ENCODE data around the gene CWC27.

CWC27 gene

DNA sequence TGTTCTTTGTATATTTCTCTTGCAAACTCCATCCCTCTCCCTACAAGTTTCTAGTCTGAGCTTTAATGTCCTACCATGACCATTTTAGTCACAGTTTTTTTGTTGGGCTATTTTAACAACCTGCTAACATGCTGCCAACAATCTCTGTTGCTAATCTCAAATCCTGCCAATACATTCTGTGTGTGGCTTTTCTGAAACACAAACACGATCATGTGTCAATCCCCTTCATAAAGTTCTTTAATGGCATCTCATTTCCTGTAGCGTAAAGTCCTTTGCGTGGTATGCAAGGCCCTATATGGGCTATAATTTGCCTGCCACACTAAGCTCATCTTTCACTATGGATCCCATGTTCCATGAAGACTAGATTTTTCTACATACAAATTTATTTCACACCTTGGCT, 180.6 kb downstream of the CWC27 start:
- Histone ChIP-seq H3K4me1 (ENCODE audit: control insufficient read depth in 5 of 5, insufficient read depth in 5 of 5, low read length in 5 of 5) (peaks cover 0 to 5% (median 0%) of the 10 kb centered on the region in 5 donors), H3K9me3 (ENCODE audit: control insufficient read depth in 5 of 5, low read length in 5 of 5) (peaks cover 0 to 3% (median 0%) of the 10 kb centered on the region in 5 donors), H3K36me3 (ENCODE audit: control insufficient read depth in 5 of 5, insufficient read depth in 5 of 5, low read length in 5 of 5) (no peaks in the 10 kb centered on the region), H3K27me3 (ENCODE audit: control insufficient read depth in 5 of 5, insufficient read depth in 4 of 5, low read length in 5 of 5) (no peaks in the 10 kb centered on the region), H3K9ac (ENCODE audit: low read length in 5 of 5) (no peak overlapping the region), H3K27ac (ENCODE audit: low read depth, low read length) (no peak overlapping the region), H3K4me3 (ENCODE audit: low read depth in 1 of 5, low read length in 5 of 5) (no peak overlapping the region)

DNA sequence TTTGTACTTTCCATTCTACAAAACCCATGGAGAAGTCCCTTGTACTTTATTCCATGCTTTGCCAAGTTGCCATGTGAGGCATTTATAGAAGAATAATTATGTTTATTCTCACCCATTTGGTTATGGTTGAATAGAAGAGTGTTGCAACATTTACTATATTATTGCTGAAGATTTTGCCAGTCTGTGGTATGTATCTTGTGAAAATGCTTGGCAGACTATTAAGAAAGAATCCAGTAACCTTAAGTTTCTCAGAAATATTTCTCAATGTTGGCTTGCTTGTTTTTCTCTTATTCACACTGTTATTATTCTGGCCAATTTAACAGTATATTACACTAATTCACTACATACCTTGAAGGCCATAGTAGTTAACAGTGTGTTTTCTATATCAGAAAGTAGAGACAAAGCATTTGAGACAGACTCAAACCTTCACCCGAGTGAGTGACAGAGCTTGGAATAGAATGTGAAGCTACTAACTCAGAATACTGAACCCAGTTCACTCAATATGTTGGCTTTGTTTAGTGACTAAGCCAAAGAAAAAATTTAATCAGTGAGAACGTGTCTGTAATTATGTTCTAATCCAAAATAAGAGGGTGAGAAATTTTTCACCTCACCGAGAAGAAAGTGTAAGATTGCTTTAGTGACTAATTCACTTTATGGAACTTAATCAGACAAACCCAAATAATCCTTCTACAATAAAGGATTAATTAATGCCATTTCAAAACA, 184.4 kb downstream of the CWC27 start:
- Histone ChIP-seq H3K4me3 (ENCODE audit: low read depth in 1 of 5, low read length in 5 of 5) (no peak overlapping the region), H3K9me3 (ENCODE audit: control insufficient read depth in 5 of 5, low read length in 5 of 5) (peaks cover 0 to 3% (median 0%) of the 10 kb centered on the region in 5 donors), H3K4me1 (ENCODE audit: control insufficient read depth in 5 of 5, insufficient read depth in 5 of 5, low read length in 5 of 5) (peaks cover 0 to 5% (median 0%) of the 10 kb centered on the region in 5 donors), H3K9ac (ENCODE audit: low read length in 5 of 5) (no peak overlapping the region), H3K27ac (ENCODE audit: low read depth, low read length) (no peak overlapping the region), H3K27me3 (ENCODE audit: control insufficient read depth in 5 of 5, insufficient read depth in 4 of 5, low read length in 5 of 5) (no peaks in the 10 kb centered on the region), H3K36me3 (ENCODE audit: control insufficient read depth in 5 of 5, insufficient read depth in 5 of 5, low read length in 5 of 5) (no peaks in the 10 kb centered on the region)

DNA sequence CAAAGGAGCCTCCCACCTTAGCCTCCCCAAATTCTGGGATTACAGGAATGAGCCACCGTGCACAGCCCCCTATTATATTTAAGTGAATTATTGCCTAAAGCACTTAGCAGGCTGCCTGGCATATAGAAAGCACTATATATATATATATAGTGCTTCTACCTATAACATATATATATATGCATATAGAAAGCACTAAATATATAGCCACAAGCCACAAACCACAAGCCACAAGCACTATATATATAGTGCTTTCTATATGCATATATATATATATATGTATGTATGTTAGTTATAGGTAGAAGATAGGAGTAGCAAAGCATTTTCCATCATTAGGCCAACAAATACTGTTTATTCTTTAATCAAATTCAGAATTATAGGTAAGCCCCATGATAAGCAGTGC, 185.8 kb downstream of the CWC27 start:
- Histone ChIP-seq H3K27ac (ENCODE audit: low read depth, low read length) (no peak overlapping the region), H3K36me3 (ENCODE audit: control insufficient read depth in 5 of 5, insufficient read depth in 5 of 5, low read length in 5 of 5) (no peaks in the 10 kb centered on the region), H3K4me1 (ENCODE audit: control insufficient read depth in 5 of 5, insufficient read depth in 5 of 5, low read length in 5 of 5) (peaks cover 0 to 5% (median 0%) of the 10 kb centered on the region in 5 donors), H3K27me3 (ENCODE audit: control insufficient read depth in 5 of 5, insufficient read depth in 4 of 5, low read length in 5 of 5) (no peaks in the 10 kb centered on the region), H3K4me3 (ENCODE audit: low read depth in 1 of 5, low read length in 5 of 5) (no peak overlapping the region), H3K9ac (ENCODE audit: low read length in 5 of 5) (no peak overlapping the region), H3K9me3 (ENCODE audit: control insufficient read depth in 5 of 5, low read length in 5 of 5) (peaks cover 0 to 3% (median 0%) of the 10 kb centered on the region in 5 donors)

DNA sequence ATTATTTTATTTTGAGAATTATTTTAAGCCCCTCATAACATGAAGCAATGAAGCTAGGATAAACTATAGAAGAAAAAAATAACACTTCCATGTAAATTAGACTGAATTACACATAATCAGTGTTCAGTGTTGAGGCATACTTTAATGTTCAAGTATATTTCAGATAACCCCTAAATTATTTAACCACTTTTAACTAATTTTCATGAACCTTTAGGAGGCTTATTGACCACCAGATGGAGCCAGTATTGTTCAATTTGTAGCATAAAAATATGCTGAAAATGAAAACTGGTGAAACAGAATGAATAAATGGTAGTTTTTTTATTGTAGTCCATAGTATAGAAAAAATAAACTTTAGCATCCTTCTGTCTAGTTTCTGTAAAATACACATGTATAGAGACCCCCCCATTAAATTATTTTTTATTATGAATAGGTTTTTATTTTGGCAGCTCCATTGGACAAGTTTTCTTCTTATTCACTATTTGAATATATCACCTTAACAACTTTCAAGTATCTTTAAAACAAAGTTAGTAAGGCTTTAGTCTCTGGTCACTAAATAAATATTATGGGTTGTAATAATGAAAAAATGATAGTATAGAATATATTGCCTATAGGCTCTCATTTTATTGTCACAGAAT, 190.1 kb downstream of the CWC27 start:
- no peaks in the 10 kb centered on the region for H3K4me1 ChIP-seq (ENCODE audit: control insufficient read depth in 5 of 5, insufficient read depth in 5 of 5, low read length in 5 of 5)

DNA sequence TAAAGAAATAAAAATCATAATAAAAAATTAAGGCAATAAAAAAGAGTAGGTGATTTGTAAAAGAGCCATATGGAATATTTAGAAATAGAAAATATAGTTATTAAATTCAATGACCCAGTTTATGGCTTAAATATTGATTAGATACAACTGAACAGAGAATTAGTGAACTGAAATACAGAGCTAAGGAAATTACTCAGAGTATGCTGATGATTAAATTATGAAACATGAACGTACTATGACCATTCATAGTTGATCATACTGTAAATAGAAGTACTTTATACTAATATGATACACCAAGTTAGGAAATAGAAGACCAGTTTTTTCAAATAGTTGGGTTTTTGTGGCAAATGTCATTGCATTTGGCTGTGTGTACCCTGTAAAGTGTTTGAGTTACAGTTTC, 194.5 kb downstream of the CWC27 start:
- H3K27ac ChIP-seq (ENCODE audit: low read depth, low read length), result no peak overlapping the region

More for the DNA sequence above, 190.1 kb downstream of the CWC27 start:
- H3K36me3 ChIP-seq (ENCODE audit: control insufficient read depth in 5 of 5, insufficient read depth in 5 of 5, low read length in 5 of 5), result no peaks in the 10 kb centered on the region
- H3K9ac ChIP-seq (ENCODE audit: low read length in 5 of 5), result no peak overlapping the region
- H3K27ac ChIP-seq (ENCODE audit: low read depth, low read length), result no peak overlapping the region
- peaks cover 0 to 12% (median 10%) of the 10 kb centered on the region in 5 donors for H3K9me3 ChIP-seq (ENCODE audit: control insufficient read depth in 5 of 5, low read length in 5 of 5)
- H3K27me3 ChIP-seq (ENCODE audit: control insufficient read depth in 5 of 5, insufficient read depth in 4 of 5, low read length in 5 of 5), result no peaks in the 10 kb centered on the region
- H3K4me3 ChIP-seq (ENCODE audit: low read depth in 1 of 5, low read length in 5 of 5), result no peak overlapping the region

DNA sequence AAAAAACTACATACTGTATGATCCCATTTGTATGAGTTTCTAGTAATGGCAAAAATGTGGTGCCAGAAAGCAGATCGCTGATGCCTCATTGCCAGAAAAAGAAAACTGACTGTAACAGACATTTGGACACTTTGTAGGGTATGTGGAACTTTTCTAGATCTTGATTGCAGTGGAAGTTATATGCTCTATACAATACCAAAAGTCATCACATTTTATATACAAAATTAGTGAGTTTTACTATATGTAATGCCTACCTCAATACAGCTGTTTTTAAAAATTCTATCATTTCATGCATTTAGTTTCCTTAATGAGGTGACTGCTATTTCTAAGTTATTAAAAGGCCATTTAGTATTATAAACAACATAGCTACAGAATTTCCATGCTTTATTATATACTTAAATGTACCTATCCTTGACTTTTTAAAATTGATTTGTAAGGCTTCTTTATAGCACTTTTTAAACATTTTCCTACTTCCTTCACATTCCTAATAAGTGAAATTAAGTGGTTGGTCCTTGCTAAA, 199.9 kb downstream of the CWC27 start:
- Histone ChIP-seq H3K4me1 (ENCODE audit: control insufficient read depth in 5 of 5, insufficient read depth in 5 of 5, low read length in 5 of 5) (peaks cover 0 to 1% (median 0%) of the 10 kb centered on the region in 5 donors), H3K27me3 (ENCODE audit: control insufficient read depth in 5 of 5, insufficient read depth in 4 of 5, low read length in 5 of 5) (no peaks in the 10 kb centered on the region), H3K9me3 (ENCODE audit: control insufficient read depth in 5 of 5, low read length in 5 of 5) (peaks cover 0 to 4% (median under 1%) of the 10 kb centered on the region in 5 donors), H3K4me3 (ENCODE audit: low read depth in 1 of 5, low read length in 5 of 5) (no peak overlapping the region), H3K36me3 (ENCODE audit: control insufficient read depth in 5 of 5, insufficient read depth in 5 of 5, low read length in 5 of 5) (peaks cover 0 to 8% (median 4%) of the 10 kb centered on the region in 5 donors), H3K27ac (ENCODE audit: low read depth, low read length) (no peak overlapping the region), H3K9ac (ENCODE audit: low read length in 5 of 5) (no peak overlapping the region)

More for the DNA sequence above, 194.5 kb downstream of the CWC27 start:
- H3K4me1 ChIP-seq (ENCODE audit: control insufficient read depth in 5 of 5, insufficient read depth in 5 of 5, low read length in 5 of 5), result no peaks in the 10 kb centered on the region
- H3K36me3 ChIP-seq (ENCODE audit: control insufficient read depth in 5 of 5, insufficient read depth in 5 of 5, low read length in 5 of 5), result no peaks in the 10 kb centered on the region
- no peak overlapping the region for H3K4me3 ChIP-seq (ENCODE audit: low read depth in 1 of 5, low read length in 5 of 5)
- no peaks in the 10 kb centered on the region for H3K27me3 ChIP-seq (ENCODE audit: control insufficient read depth in 5 of 5, insufficient read depth in 4 of 5, low read length in 5 of 5)
- peaks cover 0 to 12% (median 12%) of the 10 kb centered on the region in 5 donors for H3K9me3 ChIP-seq (ENCODE audit: control insufficient read depth in 5 of 5, low read length in 5 of 5)
- no peak overlapping the region for H3K9ac ChIP-seq (ENCODE audit: low read length in 5 of 5)

DNA sequence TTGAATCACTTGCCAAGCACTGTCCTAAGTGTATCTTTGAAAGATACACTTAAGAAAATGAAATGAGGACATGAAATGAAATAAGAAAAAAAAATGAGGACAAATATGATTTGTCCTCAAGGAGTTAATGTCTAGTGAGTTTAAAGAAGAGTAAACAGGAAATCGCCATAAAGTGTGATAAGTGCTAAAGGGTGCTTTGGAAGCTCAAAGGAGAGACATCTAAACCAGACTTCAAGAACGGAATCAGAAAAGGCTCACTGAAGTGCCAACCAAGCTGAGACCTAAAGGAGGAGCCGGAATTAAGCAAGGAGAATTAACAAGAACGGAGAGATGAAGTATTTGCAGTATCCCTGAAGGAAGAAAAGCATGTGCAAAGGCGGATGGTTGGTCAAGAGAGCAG, 200.8 kb downstream of the CWC27 start:
- peaks cover 0 to 2% (median 0%) of the 10 kb centered on the region in 5 donors for H3K4me1 ChIP-seq (ENCODE audit: control insufficient read depth in 5 of 5, insufficient read depth in 5 of 5, low read length in 5 of 5)
- no peak overlapping the region for H3K27ac ChIP-seq (ENCODE audit: low read depth, low read length)
- peaks cover 0 to 8% (median 4%) of the 10 kb centered on the region in 5 donors for H3K36me3 ChIP-seq (ENCODE audit: control insufficient read depth in 5 of 5, insufficient read depth in 5 of 5, low read length in 5 of 5)
- no peaks in the 10 kb centered on the region for H3K9me3 ChIP-seq (ENCODE audit: control insufficient read depth in 5 of 5, low read length in 5 of 5)
- no peak overlapping the region for H3K4me3 ChIP-seq (ENCODE audit: low read depth in 1 of 5, low read length in 5 of 5)
- H3K9ac ChIP-seq (ENCODE audit: low read length in 5 of 5), result no peak overlapping the region
- no peaks in the 10 kb centered on the region for H3K27me3 ChIP-seq (ENCODE audit: control insufficient read depth in 5 of 5, insufficient read depth in 4 of 5, low read length in 5 of 5)

DNA sequence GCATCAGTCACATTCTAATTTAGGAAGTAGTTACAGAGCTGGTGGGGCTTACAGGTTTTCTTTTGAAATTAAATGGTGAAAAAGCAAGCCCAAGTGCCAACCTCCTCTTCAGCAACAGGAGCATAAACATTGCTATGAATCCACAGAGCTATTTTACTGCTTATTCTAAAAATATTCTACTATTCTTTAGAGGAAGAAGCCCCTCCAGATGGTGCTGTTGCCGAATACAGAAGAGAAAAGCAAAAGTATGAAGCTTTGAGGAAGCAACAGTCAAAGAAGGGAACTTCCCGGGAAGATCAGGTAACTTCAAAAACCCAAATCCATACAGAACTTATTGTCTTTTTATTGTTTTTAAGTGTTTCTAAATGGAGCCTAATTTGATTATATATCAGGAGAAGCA, 202.8 kb downstream of the CWC27 start:
- Histone ChIP-seq H3K9ac (ENCODE audit: low read length in 5 of 5) (no peak overlapping the region), H3K9me3 (ENCODE audit: control insufficient read depth in 5 of 5, low read length in 5 of 5) (no peaks in the 10 kb centered on the region), H3K27me3 (ENCODE audit: control insufficient read depth in 5 of 5, insufficient read depth in 4 of 5, low read length in 5 of 5) (no peaks in the 10 kb centered on the region), H3K27ac (ENCODE audit: low read depth, low read length) (no peak overlapping the region), H3K36me3 (ENCODE audit: control insufficient read depth in 5 of 5, insufficient read depth in 5 of 5, low read length in 5 of 5) (peaks cover 0 to 9% (median 4%) of the 10 kb centered on the region in 5 donors), H3K4me3 (ENCODE audit: low read depth in 1 of 5, low read length in 5 of 5) (no peak overlapping the region), H3K4me1 (ENCODE audit: control insufficient read depth in 5 of 5, insufficient read depth in 5 of 5, low read length in 5 of 5) (peaks cover 0 to 2% (median 0%) of the 10 kb centered on the region in 5 donors)

DNA sequence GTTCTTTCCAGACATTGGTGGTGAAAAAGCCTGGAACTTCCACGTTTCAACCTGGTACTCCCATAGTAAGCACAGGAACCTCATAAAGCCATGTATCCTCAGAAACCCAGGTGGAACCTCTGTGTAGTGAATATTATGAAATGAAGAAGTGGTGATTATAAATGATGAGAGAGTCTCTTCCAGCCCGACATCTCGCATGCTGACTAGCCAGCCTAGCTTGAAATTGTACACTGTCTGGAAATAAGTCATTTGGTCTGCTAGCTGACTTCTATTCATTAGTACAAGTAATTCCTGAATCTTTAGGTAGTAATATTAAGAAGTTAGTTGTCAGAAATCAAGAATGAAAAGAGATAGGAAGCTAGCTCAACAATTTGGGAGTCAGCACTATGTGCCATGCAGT, 203.3 kb downstream of the CWC27 start:
- Histone ChIP-seq H3K27ac (ENCODE audit: low read depth, low read length) (no peak overlapping the region), H3K27me3 (ENCODE audit: control insufficient read depth in 5 of 5, insufficient read depth in 4 of 5, low read length in 5 of 5) (no peaks in the 10 kb centered on the region)

DNA sequence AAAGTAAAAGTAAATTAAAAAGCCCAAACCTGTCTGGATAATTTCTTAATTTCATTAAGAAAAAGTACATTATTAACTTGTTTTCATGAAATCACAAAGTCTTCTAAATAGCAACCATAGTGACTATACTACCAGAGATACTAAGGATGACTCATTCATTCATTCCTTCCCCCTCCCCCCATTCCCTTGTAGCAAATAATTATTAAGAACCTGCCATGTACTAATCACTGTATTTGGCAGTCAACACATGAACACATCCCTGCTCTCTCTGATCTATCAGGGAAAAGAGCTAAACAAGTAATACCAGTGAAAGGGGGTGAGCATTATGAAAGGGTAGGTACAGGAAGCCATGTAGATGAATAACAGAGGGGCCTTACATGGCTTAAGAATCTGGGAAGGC, 203.9 kb downstream of the CWC27 start:
- H3K9me3 ChIP-seq (ENCODE audit: control insufficient read depth in 5 of 5, low read length in 5 of 5), result no peaks in the 10 kb centered on the region
- no peaks in the 10 kb centered on the region for H3K27me3 ChIP-seq (ENCODE audit: control insufficient read depth in 5 of 5, insufficient read depth in 4 of 5, low read length in 5 of 5)
- peaks cover under 1 to 9% (median 4%) of the 10 kb centered on the region in 5 donors for H3K36me3 ChIP-seq (ENCODE audit: control insufficient read depth in 5 of 5, insufficient read depth in 5 of 5, low read length in 5 of 5)
- H3K4me3 ChIP-seq (ENCODE audit: low read depth in 1 of 5, low read length in 5 of 5), result no peak overlapping the region
- peaks cover 0 to 2% (median 0%) of the 10 kb centered on the region in 5 donors for H3K4me1 ChIP-seq (ENCODE audit: control insufficient read depth in 5 of 5, insufficient read depth in 5 of 5, low read length in 5 of 5)
- no peak overlapping the region for H3K9ac ChIP-seq (ENCODE audit: low read length in 5 of 5)
- no peak overlapping the region for H3K27ac ChIP-seq (ENCODE audit: low read depth, low read length)

More for the DNA sequence above, 203.3 kb downstream of the CWC27 start:
- Histone ChIP-seq H3K9ac (ENCODE audit: low read length in 5 of 5) (no peak overlapping the region), H3K36me3 (ENCODE audit: control insufficient read depth in 5 of 5, insufficient read depth in 5 of 5, low read length in 5 of 5) (peaks cover 0 to 9% (median 4%) of the 10 kb centered on the region in 5 donors), H3K4me3 (ENCODE audit: low read depth in 1 of 5, low read length in 5 of 5) (no peak overlapping the region), H3K4me1 (ENCODE audit: control insufficient read depth in 5 of 5, insufficient read depth in 5 of 5, low read length in 5 of 5) (peaks cover 0 to 2% (median 0%) of the 10 kb centered on the region in 5 donors), H3K9me3 (ENCODE audit: control insufficient read depth in 5 of 5, low read length in 5 of 5) (no peaks in the 10 kb centered on the region)
